Uterus (tissue), 2 donors: Measurements from ENCODE around the gene C4BPB.

Source experiments
- CTCF ChIP-seq, 4 experiments: fragments of 200-600 bp in 2 of 4; fragments of 450-650 bp in 2 of 4; sonication (generic) in 2 of 4; IDR thresholded peaks; one replicate each; pipeline ENCODE4 v1.5.1; 2016 to 2019; ENCODE audit warnings: antibody characterized with exemption in 4 of 4, mild to moderate bottlenecking in 2 of 4, moderate library complexity in 1 of 4
- POLR2A ChIP-seq, 2 donors: fragments of 450-650 bp; IDR thresholded peaks; one replicate each; pipeline ENCODE4 v1.6.1; 2016; ENCODE audit warnings: antibody characterized with exemption in 2 of 2, mild to moderate bottlenecking in 1 of 2, moderate library complexity in 1 of 2

- TF ChIP-seq CTCF (IDR thresholded peaks at IDR 0.05) (no peak), POLR2A (IDR thresholded peaks at IDR 0.05) (no peak)
These were observed 51.0 kb downstream of the C4BPB start for GRCh38 chr1:207139616-207140015.
